GM23248 (cell line): ENCODE data around the gene SERPINH1. TPM values are rescaled to one million over a fixed set of nuclear protein-coding genes. Genes with fewer than 3 reads are reported as not detected.
A peak's percentile ranks its signal among the peaks of the same experiment; 100 is the strongest.

Experiments used
- DNase-seq: peaks from one replicate; pipeline ENCODE4 v3.0.0-alpha.2; 2015
- H2AFZ ChIP-seq: fragments of 200-600 bp; sonication (generic); 2 replicates; pipeline ENCODE4 v1.6.1; 2016; ENCODE audit warnings: antibody characterized with exemption
- H3F3A ChIP-seq: fragments of 200-600 bp; sonication (generic); 2 replicates; pipeline ENCODE4 v1.6.1; 2016; ENCODE audit warnings: mild to moderate bottlenecking, antibody characterized with exemption, mixed run types; ENCODE audit not compliant: insufficient read depth
- H3K27ac ChIP-seq: fragments of 200-600 bp; sonication (generic); 2 replicates; pipeline ENCODE4 v1.5.1; 2016; ENCODE audit warnings: mild to moderate bottlenecking
- H3K27me3 ChIP-seq: fragments of 200-600 bp; sonication (generic); replicated peaks from 2 replicates; pipeline ENCODE4 v1.6.1; 2016; ENCODE audit warnings: mild to moderate bottlenecking; ENCODE audit not compliant: insufficient read depth
- H3K36me3 ChIP-seq: fragments of 200-600 bp; sonication (generic); 2 replicates; pipeline ENCODE4 v1.6.1; 2016; ENCODE audit warnings: low read depth, mild to moderate bottlenecking
- H3K4me1 ChIP-seq: fragments of 200-600 bp; sonication (generic); 2 replicates; pipeline ENCODE4 v1.6.1; 2016; ENCODE audit warnings: mild to moderate bottlenecking; ENCODE audit not compliant: insufficient read depth
- H3K4me2 ChIP-seq: fragments of 200-600 bp; sonication (generic); one replicate; pipeline ENCODE4 v1.6.1; 2016; ENCODE audit warnings: mild to moderate bottlenecking; ENCODE audit not compliant: unreplicated experiment
- H3K4me3 ChIP-seq: fragments of 200-600 bp; sonication (generic); 2 replicates; pipeline ENCODE4 v1.5.1; 2016; ENCODE audit warnings: mild to moderate bottlenecking
- H3K79me2 ChIP-seq: fragments of 200-600 bp; sonication (generic); 2 replicates; pipeline ENCODE4 v1.6.1; 2016; ENCODE audit warnings: mild to moderate bottlenecking; ENCODE audit not compliant: insufficient read depth
- H3K9ac ChIP-seq: fragments of 200-600 bp; sonication (generic); 2 replicates; pipeline ENCODE4 v1.6.1; 2016; ENCODE audit warnings: mild to moderate bottlenecking
- H3K9me2 ChIP-seq: fragments of 200-600 bp; sonication (generic); 2 replicates; pipeline ENCODE4 v1.6.1; 2016; ENCODE audit warnings: mixed run types, mild to moderate bottlenecking, moderate library complexity; ENCODE audit not compliant: insufficient read depth
- H3K9me3 ChIP-seq: fragments of 200-600 bp; sonication (generic); one replicate; pipeline ENCODE4 v1.6.1; 2017; ENCODE audit warnings: low read depth
- H4K20me1 ChIP-seq: fragments of 200-600 bp; sonication (generic); 2 replicates; pipeline ENCODE4 v1.6.0; 2016; ENCODE audit not compliant: insufficient read depth
- EZH2 ChIP-seq: fragments of 200-600 bp; sonication (generic); IDR thresholded peaks from 2 replicates; pipeline ENCODE4 v1.6.1; 2018; ENCODE audit warnings: antibody characterized with exemption, mild to moderate bottlenecking; ENCODE audit not compliant: insufficient read depth, poor library complexity, severe bottlenecking
- EZH2phosphoT487 ChIP-seq: fragments of 200-600 bp; sonication (generic); IDR thresholded peaks from 2 replicates; pipeline ENCODE4 v1.6.1; 2018; ENCODE audit warnings: antibody characterized with exemption, moderate library complexity, mild to moderate bottlenecking, low read depth; ENCODE audit not compliant: insufficient read depth
- WGBS, 2 experiments: methylation state at CpG; one replicate each; pipeline ENCODE4 v1.1.6; 2015 to 2017; ENCODE audit warnings: low lambda C conversion rate in 2 of 2, low coverage in 1 of 2; ENCODE audit errors: missing lambda C conversion rate in 2 of 2; 5-methylcytosine and 5-hydroxymethylcytosine counted together
- in situ Hi-C: fragments of 300-500 bp; cut with MboI; formaldehyde crosslinking; loops from 2 replicates; pipeline ENCODE4 v1.15.0; 2020
- polyA plus RNA-seq: library from polyadenylated mRNA; unstranded; fragments of >200 nt; fragmentation: Nextera tagmentation; extraction: Ambion mirVana; gene quantifications from 2 replicates; pipeline ENCODE4 v1.2.1, GENCODE V29; 2016
- total RNA-seq: library from RNA; depleted of rRNA; stranded (reverse); fragments of >200 nt; shearing (Covaris generic); gene quantifications from 2 replicates; pipeline ENCODE4 v1.2.3, GENCODE V29; 2014

Gene SERPINH1
- total and polyA plus RNA-seq, 2 experiments from 2014 or later: 520 to 1,872 TPM

DNA sequence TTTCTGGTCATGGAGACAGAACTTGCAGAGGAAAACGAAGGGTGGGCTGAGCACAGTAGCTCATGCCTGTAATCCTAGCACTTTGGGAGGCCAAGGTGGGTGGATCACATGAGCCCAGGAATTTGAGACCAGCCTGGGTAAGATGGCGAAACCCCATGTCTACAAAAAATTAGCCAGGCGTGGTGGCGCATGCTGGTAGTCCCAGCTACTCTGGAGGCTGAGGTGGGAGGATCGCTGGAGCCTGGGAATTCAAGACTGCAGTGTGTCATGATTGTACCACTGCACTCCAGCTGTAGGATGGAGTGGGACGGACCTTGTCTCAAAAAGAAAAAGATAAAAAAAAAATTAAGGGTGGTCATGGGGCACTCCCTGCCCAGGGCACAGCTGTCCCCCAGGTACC, 5.9 kb downstream of the SERPINH1 start:
- Histone ChIP-seq H3K4me3 (0 out of 2 replicates have a peak overlapping the region, but pooled peaks have one; percentile 6), H3K4me2 (peak overlapping the region; percentile 8), H3K36me3 (peaks cover 59% of the 10 kb centered on the region), H3K27ac (peak overlapping the region; percentile 58), H3K9me2 (no peaks in the 10 kb centered on the region), H3K9ac (peak overlapping the region; percentile 54), H3K4me1 (peaks cover 40% of the 10 kb centered on the region), H4K20me1 (peaks cover 27% of the 10 kb centered on the region), H3K79me2 (peaks cover 94% of the 10 kb centered on the region), H3F3A (peaks cover 91% of the 10 kb centered on the region), H2AFZ (no peak overlapping the region), H3K27me3 (no peaks in the 10 kb centered on the region), H3K9me3 (no peaks in the 10 kb centered on the region)
- no peak for TF ChIP-seq EZH2
- TF ChIP-seq EZH2phosphoT487: no peak
- in situ Hi-C loops: no loop called here
- DNase-seq: peak; percentile 49
- WGBS, 2 experiments: 72 to 82% methylated on average over 6 of the region's 6 CpGs

GRCh38 chr11:75568616-75569219, 6.7 kb downstream of the SERPINH1 start:
- Histone ChIP-seq H3K9me3 (no peaks in the 10 kb centered on the region), H3K4me3 (no peak overlapping the region), H4K20me1 (peaks cover 27% of the 10 kb centered on the region), H3F3A (peaks cover 91% of the 10 kb centered on the region), H3K4me2 (no peak overlapping the region), H3K27me3 (no peaks in the 10 kb centered on the region), H3K36me3 (peaks cover 66% of the 10 kb centered on the region), H3K4me1 (peaks cover 40% of the 10 kb centered on the region), H3K79me2 (peaks cover 86% of the 10 kb centered on the region), H2AFZ (no peak overlapping the region), H3K27ac (peak overlapping the region; percentile 58; the same call in 1 of the 2 replicates), H3K9me2 (no peaks in the 10 kb centered on the region), H3K9ac (peak overlapping the region; percentile 54; the same call in 1 of the 2 replicates)
- WGBS, 2 experiments: 63 to 64% methylated on average over 13 to 14 of the region's 14 CpGs
- no peak for DNase-seq
- in situ Hi-C loops: no loop called here
- TF ChIP-seq EZH2 (no peak), EZH2phosphoT487 (no peak)

DNA sequence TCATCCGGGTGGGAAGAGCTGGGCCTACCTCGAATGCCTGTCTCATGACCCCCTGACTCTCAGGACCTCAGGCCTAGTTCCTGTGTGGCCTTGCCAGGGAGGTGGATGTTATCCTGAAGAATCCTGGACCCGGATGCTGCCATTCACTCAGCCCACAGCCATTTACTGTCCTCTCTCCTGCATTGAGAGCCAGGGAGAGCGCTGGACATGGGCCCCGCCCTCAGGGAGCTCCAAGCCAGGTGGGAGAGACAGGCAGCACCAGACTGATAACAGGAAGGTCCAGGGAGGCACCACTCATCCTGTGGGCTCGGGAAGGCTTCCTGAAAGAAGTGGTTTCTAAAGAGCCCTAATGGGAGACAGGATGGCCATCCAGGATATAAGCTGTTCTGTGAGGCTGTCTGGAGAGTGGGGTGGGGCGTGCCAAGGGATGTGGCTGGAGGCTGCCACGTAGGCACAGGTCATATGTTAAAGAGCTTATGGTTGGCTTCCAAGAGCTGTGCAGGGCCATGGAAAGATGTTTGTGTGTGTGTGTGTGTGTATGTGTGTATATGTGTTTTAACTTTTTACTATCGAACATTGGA, 8.6 kb downstream of the SERPINH1 start:
- WGBS, 2 experiments: 65 to 78% methylated on average over 8 to 9 of the region's 9 CpGs
- peak overlapping the region; percentile 4; the same call in 1 of the 2 replicates for H3K27ac ChIP-seq

GRCh38 chr11:75571625-75572024, 9.6 kb downstream of the SERPINH1 start:
- whole genome bisulfite sequencing, 2 experiments: 92 to 94% methylated on average over 14 of the region's 14 CpGs
- no peak overlapping the region for H3K4me3 ChIP-seq
- H3K9me2 ChIP-seq: no peaks in the 10 kb centered on the region
- H3K9me3 ChIP-seq: no peaks in the 10 kb centered on the region
- H3K79me2 ChIP-seq: peaks cover 57% of the 10 kb centered on the region
- TF ChIP-seq EZH2phosphoT487 (no peak), EZH2 (no peak)
- peaks cover 30% of the 10 kb centered on the region for H4K20me1 ChIP-seq
- no peak overlapping the region for H2AFZ ChIP-seq
- H3K27ac ChIP-seq: peak overlapping the region; percentile 6; the same call in 1 of the 2 replicates
- H3K9ac ChIP-seq: no peak overlapping the region
- in situ Hi-C loops: no loop called here
- peaks cover 71% of the 10 kb centered on the region for H3K36me3 ChIP-seq
- no peak for DNase-seq
- peaks cover 95% of the 10 kb centered on the region for H3F3A ChIP-seq
- peaks cover 21% of the 10 kb centered on the region for H3K4me1 ChIP-seq
- H3K27me3 ChIP-seq: no peaks in the 10 kb centered on the region
- H3K4me2 ChIP-seq: no peak overlapping the region

More for the DNA sequence above, 8.6 kb downstream of the SERPINH1 start:
- no peak for DNase-seq
- H2AFZ ChIP-seq: no peak overlapping the region
- no peaks in the 10 kb centered on the region for H3K9me2 ChIP-seq
- H3K36me3 ChIP-seq: peaks cover 71% of the 10 kb centered on the region
- H3K79me2 ChIP-seq: peaks cover 67% of the 10 kb centered on the region
- H3K4me2 ChIP-seq: no peak overlapping the region
- peaks cover 30% of the 10 kb centered on the region for H4K20me1 ChIP-seq
- no peaks in the 10 kb centered on the region for H3K27me3 ChIP-seq
- peaks cover 26% of the 10 kb centered on the region for H3K4me1 ChIP-seq
- H3K4me3 ChIP-seq: no peak overlapping the region
- H3F3A ChIP-seq: peaks cover 92% of the 10 kb centered on the region
- no peaks in the 10 kb centered on the region for H3K9me3 ChIP-seq
- in situ Hi-C loops: no loop called here
- no peak for TF ChIP-seq EZH2phosphoT487
- no peak for TF ChIP-seq EZH2
- peak overlapping the region; percentile 33; the same call in 1 of the 2 replicates for H3K9ac ChIP-seq
